GM21723 (cell line): ENCODE measurements around the gene ADAM17.
"Not testable (repeated sequence)": the region's sequence is repeated elsewhere in the genome, so short reads cannot be mapped to it uniquely, and the experiment has no call there.

Experiments
- ATAC-seq: cut with Tn5 transposase; IDR thresholded peaks from one replicate; pipeline ENCODE4 v1.9.1; 2021; ENCODE audit warnings: mild to moderate bottlenecking, moderate library complexity; ENCODE audit not compliant: unreplicated experiment

Gene ADAM17

DNA sequence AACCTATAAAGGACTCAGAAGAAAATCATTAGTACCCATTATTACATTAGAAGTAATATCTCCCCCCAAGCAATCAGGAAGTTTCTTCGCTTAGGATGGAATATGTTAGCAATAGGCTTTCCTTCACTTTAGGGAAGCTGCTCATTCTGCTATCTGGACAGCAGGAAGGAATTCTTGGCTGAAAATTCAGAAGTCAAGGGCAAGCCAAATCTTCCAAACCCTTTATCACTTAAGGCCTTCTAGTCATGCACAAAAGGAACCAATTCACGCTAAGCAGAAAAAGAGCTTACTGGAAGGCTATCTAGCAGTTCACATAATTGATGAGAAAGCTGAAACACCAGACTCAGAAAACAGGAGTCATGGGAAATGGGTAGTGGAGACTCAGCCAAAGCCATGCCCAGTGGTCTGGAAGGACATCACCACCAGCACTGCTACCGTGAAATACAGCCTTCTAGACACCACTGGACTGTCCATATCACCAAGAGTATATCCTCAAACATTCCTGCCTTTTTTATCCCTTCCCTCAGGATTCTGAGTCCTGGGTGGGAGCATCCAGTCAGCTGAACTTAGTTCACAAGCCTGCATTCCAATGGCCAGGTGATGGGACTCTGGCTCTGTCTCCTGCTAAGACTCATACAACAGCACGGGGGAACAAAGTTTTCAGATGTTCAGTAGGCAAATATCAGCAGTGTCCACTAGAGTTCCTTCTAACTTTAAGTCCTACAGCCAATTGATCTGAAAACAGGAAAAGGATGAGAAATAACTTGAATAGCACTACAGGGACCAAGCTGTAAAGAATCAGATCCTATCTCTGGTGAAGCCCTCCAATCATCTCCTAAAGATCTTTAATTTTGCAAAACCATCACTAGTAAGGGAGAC, 14.8 kb upstream of the ADAM17 start:
- no peak for ATAC-seq

DNA sequence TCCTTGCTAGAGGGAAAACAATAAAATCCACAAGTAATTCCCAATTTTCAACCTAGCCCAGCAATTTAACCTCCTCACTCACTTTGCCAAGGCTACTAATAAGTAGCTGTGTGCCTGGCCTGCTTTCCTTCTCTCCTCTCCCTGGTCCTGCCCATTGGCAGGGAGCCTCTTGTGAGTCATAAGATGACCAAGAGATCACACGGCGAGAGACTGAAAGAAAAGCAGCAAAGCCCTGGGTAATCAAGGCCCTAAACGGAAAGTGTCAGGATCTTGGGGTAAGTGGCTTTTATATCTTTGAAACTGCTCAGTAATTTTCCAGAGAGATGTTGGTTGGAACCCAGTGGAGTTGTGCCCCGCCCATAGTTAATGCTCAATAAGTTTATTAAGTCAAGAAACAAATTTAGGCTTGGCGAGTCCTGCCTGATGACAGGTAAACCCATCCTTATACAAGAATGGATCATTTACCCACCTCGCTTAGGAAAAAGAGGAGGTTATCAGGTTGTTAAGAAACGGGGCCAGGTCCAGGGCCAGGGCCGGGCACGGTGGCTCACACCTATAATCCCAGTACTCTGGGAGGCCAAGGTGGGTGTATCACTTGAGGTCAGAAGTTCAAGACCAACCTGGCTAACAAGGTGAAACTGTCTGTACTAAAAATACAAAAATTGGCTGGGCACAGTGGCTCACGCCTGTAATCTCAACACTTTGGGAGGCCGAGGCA, 10.0 kb upstream of the ADAM17 start:
- no peak for ATAC-seq

DNA sequence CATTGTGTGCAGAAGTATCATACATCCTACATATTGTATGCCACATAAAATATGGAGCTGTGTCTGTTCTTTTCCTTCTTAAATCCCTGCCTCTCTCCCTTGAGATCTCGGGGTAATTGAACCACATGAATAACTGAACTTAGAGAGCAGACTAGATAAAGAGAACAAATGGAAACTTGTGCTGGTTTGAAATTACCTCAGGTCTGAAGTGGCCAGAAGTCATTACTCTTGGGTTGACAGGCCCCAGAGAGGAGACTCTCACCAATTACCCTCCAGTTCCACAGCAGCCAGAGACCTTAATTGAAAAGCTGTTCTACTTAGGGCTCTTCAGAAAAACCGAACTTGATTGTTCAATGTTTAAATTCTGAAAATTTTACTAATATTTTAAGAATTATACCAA, 5.0 kb upstream of the ADAM17 start:
- ATAC-seq = no peak

DNA sequence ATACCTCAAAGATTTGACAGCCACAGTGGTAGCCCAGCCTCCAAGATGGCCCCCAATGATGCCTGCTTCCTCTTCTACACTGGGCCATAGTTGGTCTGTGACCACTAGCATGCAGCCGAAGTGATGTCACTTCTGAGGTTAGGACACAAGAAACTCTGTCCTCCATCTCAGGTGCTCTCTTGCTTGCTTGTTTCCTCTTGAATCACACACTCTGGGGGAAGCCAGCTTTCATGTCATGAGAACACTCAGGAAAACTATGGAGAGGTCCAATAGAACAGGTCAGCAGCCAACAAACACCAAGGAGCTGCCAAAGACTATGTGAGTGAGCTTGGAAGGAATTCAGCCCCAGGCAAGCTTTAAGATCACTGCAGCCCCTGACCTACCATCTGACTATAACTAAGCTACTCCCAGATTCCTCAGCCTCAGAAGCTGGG, 3.3 kb upstream of the ADAM17 start:
- no peak for ATAC-seq

DNA sequence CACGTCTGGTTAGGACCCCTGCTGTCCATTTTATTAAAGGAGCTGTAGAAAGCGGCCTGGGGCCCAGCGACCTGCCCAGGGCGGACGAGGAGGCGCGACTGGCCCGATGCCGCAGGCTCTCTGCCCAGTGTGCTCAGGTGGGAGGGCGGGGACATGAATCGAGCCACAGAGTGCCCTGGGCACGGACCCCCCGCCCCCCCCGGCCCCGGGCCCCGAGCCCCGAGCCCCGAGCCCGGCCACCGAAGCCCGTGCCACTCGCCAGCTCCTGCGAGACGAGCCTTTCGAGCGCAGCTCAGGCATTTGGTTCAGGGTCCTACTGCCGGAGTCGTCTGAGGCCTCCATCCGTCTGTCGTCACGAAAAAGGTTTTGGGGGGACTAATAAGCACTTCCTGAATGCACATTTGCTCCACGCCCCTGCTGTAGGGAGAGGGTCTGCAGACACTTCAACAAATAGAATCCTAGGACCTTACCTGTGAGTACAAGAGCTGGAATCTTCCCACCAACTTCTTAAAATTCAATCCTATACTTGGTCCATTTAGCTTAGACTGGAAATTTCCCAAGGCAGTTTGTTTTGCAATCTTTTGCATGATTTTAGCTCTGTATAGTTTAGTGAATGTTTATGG, 602 bp upstream of the ADAM17 start:
- ATAC-seq = peak; percentile 22

DNA sequence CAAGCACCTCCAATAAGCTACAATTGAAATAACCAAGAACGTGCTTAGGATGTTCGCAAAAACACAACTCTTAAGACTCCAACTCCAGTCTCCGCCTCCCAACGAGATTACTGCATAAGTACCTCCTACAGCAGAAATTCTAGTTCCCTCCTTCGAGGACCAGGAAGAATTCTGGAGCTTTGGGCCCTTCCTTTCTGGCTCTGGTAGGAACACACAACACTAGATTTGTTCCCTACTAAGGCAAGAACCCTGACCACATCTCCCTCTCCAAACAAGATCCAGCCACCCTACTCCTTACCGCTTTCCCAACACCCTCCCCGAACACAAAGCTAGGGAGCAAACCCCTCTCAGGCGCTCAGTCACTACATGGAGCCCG, 721 bp downstream of the ADAM17 start:
- ATAC-seq = no peak

DNA sequence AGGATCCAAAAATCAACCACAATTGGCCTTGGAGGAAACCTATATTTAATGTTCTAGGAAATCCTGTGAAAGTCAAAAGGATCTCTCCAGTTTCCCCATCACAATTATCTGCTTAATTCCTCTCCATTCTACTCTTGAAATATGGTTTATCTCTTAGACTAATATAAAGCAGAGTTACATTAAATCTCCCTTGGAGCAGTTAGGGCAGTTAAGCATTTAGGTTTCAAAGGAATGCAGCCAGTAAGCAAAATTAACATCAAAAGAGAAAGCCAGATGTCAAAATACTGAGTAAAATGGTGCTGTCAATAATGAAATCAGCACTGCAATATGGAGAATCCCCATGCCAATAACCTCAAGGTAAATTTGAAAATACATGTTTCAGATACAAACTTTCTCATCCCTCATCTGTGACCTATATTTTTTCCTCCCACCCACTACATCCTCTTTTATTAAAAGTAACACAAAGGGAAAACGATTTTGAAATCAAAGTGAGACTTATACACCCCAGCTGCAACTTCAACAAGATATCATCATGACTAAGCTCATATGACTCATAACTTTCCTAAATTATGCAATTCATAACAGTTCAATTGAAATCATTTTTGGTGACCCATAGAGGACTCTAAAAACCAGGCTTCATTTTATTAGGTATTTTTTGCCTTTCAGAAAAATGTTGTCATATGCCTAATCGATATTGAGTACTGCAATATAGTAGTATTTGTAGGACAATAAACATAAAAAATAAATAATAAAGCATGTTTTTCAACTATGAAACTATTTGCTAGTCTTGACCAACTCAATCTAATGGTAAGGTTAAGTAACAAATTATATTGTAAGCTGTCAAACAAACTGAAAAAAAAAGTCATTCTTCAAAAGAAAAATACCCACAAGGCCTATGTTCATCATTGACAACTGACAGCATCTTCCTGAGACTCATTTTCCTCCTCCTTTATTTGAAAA, 3.1 kb downstream of the ADAM17 start:
- no peak for ATAC-seq

DNA sequence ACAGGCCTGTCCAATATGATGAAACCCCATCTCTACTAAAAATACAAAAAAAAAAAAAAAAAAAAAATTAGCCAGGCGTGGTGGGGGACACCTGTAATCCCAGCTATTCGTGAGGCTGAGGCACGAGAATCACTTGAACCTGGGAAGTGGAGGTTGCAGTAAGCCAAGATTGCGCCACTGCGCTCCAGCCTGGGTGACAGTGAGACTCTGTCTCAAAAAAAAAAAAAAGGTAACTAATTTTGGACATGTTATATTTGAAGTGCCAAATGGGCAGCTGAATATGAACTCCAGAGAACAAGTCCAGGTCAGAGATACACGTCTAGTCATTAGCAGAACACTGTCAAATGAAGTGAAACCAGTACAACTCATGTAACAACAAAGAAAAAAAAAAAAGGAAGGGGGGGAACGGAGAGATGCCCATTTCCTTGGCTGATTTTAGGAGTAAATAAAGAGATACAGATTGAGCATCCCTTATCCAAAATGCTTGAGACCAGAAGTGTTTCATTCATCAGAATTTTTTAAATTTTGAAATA, 4.7 kb downstream of the ADAM17 start:
- not testable (repeated sequence) for ATAC-seq

DNA sequence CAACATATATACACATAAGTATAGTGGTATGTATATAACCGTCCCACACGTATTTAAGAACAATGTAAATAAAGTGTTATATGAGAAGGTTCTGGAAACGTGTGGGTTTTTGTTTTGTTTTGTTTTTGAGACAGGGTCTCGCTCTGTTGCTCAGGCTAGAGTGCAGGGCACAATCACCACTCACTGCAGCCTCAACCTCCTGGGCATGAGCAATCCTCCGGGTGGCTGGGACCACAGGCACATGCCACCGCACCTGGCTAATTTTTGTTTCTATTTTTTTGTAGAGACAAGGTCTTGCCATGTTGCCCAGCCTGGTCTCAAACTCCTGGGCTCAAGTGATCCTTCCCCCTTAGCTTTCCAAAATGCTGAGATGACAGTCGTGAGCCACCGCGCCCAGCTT, 6.2 kb downstream of the ADAM17 start:
- no peak for ATAC-seq

DNA sequence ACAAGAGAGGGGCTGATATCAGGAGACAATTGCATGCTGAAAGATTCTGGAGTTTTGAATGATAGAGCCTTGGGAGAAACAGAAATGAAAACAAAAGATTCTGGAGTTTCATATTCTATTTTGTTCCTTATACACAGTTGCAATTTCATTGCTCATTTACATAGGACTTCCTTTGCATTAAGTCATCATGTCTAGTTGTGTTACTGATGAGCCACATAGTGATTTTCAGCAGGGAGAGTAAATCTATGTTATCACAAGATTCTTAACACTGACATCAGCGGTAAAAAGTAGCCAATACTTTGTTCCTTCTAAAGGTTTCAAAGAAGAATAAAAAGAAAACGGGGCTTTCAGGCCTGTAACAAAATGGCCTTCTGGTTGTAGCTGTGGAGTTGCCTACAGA, 7.1 kb downstream of the ADAM17 start:
- peak; percentile 64 for ATAC-seq

DNA sequence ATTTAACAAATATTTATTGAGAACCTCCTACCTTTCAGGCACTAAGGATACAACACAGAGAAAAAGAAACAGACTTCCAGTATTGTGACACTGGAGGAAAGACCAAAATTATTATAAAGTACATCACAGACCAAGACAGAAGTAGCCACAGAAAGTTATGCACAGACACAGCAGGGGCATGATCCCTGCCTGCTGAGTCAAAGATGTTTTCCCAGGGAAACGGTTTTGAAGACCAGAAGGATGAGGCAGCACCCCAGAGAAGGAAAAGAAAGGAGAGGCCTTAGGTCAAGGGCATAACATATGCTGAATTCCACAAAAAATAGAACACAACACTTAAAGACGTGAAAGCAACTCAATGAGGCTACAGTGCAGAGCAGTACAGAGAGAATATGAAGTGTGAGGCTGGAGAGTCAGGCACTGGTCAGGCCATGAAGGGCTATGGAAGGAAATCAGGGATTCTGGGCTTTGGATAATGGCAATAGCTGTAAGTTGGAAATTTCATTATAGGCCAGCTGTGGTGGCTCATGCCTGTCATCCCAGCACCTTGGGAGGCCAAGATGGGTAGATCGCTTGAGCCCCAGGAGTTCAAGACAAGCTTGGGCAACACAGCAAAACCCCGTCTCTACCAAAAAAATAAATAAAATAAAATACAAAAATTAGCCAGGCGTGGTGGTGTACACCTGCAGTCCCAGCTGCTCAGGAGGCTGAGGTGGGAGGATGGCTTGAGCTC, 8.2 kb downstream of the ADAM17 start:
- no peak for ATAC-seq

DNA sequence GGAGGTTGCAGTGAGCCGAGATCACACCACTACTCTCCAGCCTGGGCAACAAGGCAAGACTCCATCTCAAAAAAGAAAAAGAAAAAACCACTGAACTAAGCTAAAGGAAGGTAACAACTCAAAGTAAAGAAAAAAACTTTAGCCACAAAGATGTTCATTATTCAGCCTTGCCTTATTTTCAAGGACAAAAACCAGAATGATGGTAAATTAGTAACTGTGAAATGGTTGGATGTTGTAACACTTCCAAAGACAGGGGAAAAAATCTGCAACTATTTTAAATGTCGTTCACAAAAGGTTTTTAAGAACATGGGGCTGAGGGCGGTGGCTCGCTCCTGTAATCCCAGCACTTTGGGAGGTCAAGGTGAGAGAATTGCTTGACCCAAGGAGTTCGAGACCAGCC, 10.1 kb downstream of the ADAM17 start:
- ATAC-seq = no peak

DNA sequence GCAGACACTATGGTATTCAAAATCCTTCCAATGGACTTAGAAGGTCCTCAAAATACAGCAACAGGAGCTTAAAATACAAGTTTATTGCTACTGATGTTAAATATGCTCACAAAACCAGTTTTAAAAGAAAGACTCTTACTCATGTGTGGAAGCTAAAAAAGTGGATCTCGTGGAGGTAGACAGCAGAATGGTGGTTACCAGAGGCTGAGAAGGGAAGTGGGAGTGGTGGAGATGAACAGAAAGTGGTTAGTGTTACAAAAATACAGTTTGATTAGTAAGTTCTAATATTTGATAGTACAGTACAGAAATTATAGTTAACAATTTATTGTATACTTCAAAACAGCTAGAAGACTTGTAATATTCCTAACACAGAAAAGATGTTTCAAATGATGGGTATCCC, 12.1 kb downstream of the ADAM17 start:
- ATAC-seq = no peak

DNA sequence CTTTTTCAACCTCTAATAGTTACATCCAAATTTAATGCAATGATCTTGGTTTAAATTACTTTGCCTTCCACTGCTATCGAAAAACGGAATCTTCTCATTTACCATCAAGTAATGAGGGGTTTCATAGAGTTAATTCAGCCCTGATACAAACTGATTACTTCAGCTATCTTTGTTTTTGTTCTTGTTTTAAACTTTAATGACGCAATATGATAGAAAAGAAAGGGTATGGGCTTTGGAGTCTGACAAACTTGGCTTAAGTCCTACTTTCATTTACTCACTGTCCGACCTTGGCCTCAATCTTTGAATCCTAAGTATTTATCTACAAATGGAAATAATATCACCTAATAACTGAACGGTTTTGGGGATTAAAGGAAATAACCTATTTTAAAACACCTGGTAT, 16.1 kb downstream of the ADAM17 start:
- ATAC-seq = no peak

DNA sequence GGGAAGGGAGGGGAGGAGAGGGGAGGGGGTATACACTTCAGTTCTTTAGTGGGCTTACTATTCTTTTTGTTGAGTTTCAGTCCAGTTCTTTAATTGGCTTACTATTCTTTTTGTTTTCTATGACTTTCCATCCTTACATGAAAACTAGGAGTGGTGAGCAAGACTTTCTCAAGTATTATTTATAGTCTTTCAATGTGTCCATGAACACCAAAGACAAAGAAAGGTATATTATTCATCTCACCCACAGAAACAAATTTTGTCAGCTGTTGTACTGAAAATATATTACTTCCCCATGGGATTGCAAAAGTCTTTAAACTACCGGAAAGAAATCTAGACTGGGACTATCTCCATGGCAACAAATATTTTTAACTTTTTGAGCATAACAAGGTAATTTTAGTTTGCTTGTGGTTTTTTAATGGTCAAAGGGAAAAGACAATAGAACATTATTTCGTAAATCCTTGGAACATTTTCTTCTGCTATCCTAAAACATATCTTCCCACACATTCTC, 17.6 kb downstream of the ADAM17 start:
- no peak for ATAC-seq

DNA sequence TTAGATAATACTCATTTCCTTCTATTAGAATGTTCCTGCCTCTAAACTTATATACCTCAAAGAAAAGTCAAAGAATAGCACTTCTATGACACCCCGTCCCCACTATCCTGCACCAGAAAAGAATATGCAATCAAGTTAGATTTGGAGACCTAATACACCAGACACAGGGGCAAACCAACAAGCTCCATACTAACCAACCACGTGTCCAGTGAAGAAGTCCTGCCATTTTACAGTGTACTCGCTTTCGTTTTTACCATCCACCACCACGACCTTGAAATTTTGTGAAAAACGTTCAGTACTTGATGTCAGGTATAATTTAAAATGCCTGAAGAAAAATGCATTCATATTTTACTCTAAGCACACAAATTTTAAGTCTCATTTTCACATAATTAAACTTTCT, 19.1 kb downstream of the ADAM17 start:
- ATAC-seq = no peak

DNA sequence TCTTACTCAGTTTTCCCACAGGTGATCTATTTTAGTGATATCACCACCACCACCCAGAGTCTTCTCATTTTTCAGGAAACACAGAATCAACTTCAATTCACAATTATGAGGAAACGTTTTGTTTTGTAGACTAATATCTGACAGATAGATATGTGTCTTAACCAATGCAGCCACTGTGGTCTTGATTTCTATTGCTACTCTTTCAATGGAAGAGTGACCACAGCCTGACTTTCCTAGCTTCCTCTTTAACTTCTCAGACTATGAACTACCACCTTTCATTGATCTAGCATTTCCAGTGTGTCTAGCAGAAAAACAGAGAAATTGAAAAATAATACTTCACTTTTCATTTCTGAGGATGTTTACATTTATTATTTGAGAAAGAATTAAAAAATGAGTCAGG, 20.5 kb downstream of the ADAM17 start:
- ATAC-seq = no peak

DNA sequence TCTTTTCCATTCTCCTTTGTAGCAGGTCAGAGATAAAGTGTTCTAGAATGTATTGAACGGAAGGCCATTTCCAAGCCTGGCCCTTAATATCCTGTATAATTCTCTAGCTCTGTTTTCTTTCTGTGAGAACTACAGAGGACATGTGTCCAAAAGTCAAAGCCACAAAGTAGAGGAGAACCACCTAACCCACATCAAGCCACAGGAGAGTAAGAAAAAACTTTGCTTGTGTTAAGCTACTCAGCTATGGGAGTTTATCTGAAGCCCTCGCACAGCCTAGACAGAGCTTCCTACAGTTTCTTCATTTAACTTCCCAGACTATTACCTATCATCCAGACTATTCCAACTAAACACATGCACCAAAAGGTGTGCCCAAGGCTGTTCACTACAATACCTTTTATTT, 22.0 kb downstream of the ADAM17 start:
- ATAC-seq = no peak

DNA sequence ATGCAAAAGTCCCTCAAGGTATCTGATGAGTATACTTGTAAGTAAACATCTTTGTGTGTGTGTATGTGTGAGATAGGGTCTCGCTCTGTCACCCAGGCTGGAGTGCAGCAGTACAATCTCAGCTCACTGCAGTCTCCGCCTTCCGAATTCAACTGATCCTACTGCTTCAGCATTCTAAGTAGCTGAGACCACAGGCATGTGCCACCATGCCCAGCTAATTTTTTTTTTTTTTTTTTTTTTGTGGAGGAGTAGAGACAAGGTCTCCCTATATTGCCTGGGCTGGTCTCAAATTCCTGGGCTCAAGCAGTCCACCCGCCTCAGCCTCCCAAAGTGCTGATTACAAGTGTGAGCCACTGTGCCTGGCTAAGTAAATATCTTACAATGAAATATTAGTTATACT, 23.2 kb downstream of the ADAM17 start:
- ATAC-seq = no peak
